Choroid plexus epithelial cell (primary cell): ENCODE results near the gene MRPL46.
A peak's percentile ranks its signal among the peaks of the same experiment; 100 is the strongest.
"Not testable (repeated sequence)": the region's sequence is repeated elsewhere in the genome, so short reads cannot be mapped to it uniquely, and the experiment has no call there.

ENCODE experiments used
- DNase-seq: peaks from one replicate; pipeline ENCODE4 v3.0.0-alpha.2; 2010; ENCODE audit warnings: low read depth
- H3K4me3 ChIP-seq: 2 replicates; pipeline ENCODE4 v1.5.1; 2011; ENCODE audit warnings: low read depth, mild to moderate bottlenecking, control low read depth, low read length, moderate library complexity
- TF ChIP-seq, protein P1 (sequence below): conservative IDR thresholded peaks from 2 replicates; pipeline ENCODE4 v1.5.1; 2011; ENCODE audit warnings: low read depth, mild to moderate bottlenecking, control low read depth, inconsistent platforms, low read length, moderate library complexity

MRPL46 gene

DNA sequence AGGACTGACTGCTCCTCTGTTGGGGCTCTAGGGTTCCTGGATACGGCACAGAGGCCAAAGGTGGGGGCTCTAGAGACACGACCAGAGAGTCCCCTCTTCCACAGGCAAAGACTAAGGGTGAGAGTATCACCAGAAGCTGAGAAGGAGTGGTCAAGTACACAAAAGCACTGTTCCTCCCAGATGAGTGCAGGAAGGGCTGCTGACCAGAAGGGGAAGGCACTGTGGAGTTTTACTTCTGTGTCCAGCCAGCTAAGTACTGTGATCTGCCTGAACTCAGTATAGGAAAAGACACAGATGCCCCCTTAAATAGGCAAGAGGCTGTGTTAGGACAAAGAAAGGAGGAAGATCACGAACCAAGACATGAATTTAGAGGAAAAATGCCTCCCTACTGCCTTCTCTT lies 12.0 kb upstream of the MRPL46 start:
- no peak overlapping the region for H3K4me3 ChIP-seq
- DNase-seq = no peak
- TF ChIP-seq, protein P1, sequence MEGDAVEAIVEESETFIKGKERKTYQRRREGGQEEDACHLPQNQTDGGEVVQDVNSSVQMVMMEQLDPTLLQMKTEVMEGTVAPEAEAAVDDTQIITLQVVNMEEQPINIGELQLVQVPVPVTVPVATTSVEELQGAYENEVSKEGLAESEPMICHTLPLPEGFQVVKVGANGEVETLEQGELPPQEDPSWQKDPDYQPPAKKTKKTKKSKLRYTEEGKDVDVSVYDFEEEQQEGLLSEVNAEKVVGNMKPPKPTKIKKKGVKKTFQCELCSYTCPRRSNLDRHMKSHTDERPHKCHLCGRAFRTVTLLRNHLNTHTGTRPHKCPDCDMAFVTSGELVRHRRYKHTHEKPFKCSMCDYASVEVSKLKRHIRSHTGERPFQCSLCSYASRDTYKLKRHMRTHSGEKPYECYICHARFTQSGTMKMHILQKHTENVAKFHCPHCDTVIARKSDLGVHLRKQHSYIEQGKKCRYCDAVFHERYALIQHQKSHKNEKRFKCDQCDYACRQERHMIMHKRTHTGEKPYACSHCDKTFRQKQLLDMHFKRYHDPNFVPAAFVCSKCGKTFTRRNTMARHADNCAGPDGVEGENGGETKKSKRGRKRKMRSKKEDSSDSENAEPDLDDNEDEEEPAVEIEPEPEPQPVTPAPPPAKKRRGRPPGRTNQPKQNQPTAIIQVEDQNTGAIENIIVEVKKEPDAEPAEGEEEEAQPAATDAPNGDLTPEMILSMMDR = peak; percentile 26

DNA sequence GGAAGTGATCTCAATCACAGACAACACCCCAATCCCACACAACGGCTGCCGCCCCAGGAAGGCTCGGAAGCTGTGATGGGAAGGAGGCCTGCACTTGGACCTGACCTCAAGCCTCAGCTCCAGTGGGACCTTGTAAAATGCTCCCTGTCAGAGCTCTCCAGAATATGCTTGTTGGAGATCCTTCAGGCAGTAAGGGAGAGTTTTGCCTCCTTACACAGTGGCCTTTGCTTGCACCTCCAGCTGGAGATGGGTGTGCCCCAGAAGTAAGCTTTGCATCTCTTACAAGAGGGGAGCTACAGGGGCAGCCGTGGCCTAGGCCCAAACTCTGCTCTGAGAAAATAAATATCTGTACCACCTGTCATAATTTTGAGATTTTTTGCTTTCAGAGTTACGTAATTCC lies 10.7 kb upstream of the MRPL46 start:
- no peak for DNase-seq
- no peak overlapping the region for H3K4me3 ChIP-seq
- TF ChIP-seq, protein P1 = no peak

DNA sequence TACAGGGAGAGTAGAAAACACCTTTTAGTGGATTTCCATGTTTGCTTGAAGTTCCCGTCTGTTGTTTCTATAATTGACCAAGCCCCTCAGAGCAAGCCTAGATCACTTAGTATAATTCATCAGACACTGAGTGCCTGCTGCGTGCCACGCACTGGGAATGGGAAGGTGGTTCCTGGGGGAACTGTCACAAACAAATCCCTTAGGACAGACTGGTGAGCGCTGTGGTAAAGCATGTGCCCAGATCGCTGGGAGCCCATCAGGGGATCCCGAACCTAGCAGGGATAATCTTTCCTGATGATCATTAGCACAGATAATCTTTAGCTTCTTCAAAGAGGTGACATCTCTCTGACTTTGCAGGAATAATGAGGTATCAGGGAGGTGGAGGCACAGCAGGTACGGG lies 9.9 kb upstream of the MRPL46 start:
- no peak for DNase-seq
- TF ChIP-seq, protein P1 = no peak

DNA sequence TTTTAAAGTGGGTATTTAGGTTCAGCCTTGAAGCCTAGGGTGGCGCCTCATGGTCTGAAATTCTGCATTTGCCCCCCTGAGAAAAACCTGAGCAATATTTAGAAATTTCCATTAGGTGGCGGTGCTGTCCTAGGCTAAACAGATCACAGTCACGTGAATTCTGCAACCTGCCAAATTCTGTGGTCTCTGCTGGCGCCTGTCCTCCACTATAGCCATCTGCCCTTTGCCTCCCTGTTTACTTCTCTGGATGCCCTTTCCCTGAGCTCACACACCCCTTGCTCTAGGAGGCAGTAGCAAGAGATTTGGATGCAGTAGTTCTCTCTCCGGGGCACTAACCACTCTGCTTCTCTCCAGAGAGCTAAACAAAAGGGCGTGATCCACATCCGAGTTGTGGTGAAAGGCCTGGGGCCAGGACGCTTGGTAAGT lies 9.5 kb upstream of the MRPL46 start:
- DNase-seq = peak; percentile 69
- H3K4me3 ChIP-seq = no peak overlapping the region
- TF ChIP-seq, protein P1 = peak; percentile 70

More for the DNA sequence above, 9.9 kb upstream of the MRPL46 start:
- no peak overlapping the region for H3K4me3 ChIP-seq

DNA sequence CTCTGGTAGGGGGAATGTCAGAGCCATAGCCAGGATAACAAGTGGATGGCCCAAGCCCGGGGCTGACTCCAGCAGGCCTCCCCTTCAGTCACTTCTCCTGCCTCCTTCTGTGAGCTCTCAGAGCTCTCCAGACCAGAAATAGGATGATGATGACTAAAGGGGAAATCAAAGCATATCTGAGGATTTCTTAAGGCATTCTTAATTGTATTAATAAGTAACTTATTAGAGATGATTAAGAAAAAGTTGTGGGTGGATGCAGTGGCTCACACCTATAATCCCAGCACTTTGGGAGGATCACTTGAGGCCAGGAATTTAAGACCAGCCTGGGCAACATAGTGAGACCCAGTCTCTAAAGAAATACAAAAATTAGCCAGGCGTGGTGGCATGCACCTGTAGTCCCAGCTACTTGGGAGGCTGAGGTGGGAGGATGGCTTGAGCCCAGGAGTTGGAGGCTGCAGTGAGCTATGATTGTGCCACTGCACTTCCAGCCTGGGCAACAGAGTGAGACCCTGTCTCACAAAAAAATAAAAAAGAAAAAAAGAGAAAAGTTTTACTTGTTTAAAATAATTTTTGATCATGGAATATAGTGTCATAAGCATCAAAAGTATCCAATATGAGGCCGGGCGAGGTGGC lies 6.6 kb upstream of the MRPL46 start:
- not testable (repeated sequence) for H3K4me3 ChIP-seq, DNase-seq

DNA sequence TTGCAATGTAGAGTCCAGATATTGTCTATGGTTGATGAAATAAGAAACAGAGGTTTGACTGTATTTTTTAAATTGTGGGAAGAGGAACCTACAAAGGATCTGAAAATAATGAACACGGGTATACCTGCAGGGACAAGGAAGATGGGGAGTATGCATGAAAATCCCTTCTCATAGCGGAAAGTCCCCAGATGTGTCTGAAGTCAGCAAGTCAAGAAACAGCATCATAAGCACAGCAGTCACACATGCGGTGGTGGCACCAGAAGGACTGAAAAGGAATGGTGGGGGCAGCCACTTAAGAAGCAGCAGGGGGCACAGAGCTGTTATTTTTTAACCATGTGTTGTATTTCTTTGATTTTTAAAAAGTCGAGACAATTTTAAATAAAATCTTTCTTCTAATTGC lies 5.0 kb upstream of the MRPL46 start:
- TF ChIP-seq, protein P1 = no peak

DNA sequence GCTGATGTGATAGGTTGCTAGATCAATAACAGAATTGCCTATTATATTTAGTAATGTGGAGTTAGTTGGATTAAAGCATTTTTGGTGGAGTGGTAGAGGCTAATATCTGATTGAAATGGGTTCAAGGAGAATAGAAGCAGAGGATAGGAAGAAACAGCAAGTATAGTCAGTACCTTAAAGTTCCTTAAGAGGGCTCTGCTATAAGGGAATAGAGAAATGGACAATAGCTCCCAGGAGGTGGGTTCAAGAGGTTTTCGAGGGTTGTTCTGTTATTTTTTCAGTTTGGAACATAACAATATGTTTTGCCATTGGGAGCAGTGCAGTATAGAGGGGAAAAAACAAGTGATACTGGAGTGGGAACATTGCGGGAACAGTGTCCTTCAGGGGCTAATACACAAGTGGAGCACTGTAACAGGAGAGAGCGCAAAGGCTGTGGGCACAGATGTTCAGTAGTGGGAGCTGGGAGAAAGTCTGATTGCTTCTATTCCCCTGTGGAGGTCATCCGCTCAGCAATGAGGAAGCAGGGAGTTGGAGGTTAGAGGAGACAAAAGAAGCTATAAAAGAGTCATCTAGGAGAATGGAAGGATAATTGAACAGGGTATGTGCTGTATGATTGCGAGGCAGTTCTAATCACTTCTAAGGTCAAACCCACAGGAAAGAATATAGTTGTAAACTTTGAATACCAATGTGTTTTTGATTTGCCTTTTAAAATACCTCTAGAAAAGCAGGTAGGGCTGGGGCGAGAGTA lies 3.6 kb upstream of the MRPL46 start:
- DNase-seq = no peak
- H3K4me3 ChIP-seq = no peak overlapping the region
- TF ChIP-seq, protein P1 = peak; percentile 32

More for the DNA sequence above, 5.0 kb upstream of the MRPL46 start:
- no peak overlapping the region for H3K4me3 ChIP-seq
- DNase-seq = no peak
